Gastroesophageal sphincter (tissue), 4 donors: Measurements from ENCODE around the gene VDAC1. TPM values are rescaled to one million over a fixed set of nuclear protein-coding genes. Genes with fewer than 3 reads are reported as not detected.

Experiments used
- ATAC-seq: fragments of 150-250 bp; one replicate; pipeline ENCODE4 v1.9.1; 2016; ENCODE audit warnings: mild to moderate bottlenecking, moderate library complexity
- H3K27ac ChIP-seq, 4 donors: fragments of 200-600 bp; sonication (generic) in 3 of 4; 1 replicate in 3 of 4; 2 replicates in 1 of 4; pipeline ENCODE4 v1.5.1; 2016 to 2019
- H3K27me3 ChIP-seq: fragments of 200-600 bp; sonication (generic); one replicate; pipeline ENCODE4 v1.5.1; 2019
- H3K36me3 ChIP-seq, 2 donors: fragments of 200-600 bp; sonication (generic); one replicate each; pipeline ENCODE4 v1.5.1; 2019; ENCODE audit warnings: control low read depth in 1 of 2
- H3K4me1 ChIP-seq, 3 donors: fragments of 200-600 bp; sonication (generic); 1 replicate in 2 of 3; 2 replicates in 1 of 3; pipeline ENCODE4 v1.5.1; 2016 to 2019; ENCODE audit warnings: control low read depth in 2 of 3
- H3K4me3 ChIP-seq, 2 donors: fragments of 200-600 bp; sonication (generic); one replicate each; pipeline ENCODE4 v1.5.1; 2019; ENCODE audit warnings: mild to moderate bottlenecking in 1 of 2, moderate library complexity in 1 of 2
- H3K9me3 ChIP-seq, 3 donors: fragments of 200-600 bp; sonication (generic); one replicate each; pipeline ENCODE4 v1.5.1; 2017 to 2019; ENCODE audit warnings: control low read depth in 2 of 3
- CTCF ChIP-seq, 4 experiments: fragments of 200-600 bp in 2 of 4; fragments of 450-650 bp in 2 of 4; sonication (generic) in 1 of 4; IDR thresholded peaks; one replicate each; pipeline ENCODE4 v1.5.1; 2017 to 2019; ENCODE audit warnings: antibody characterized with exemption in 4 of 4, mild to moderate bottlenecking in 2 of 4, moderate library complexity in 2 of 4
- EP300 ChIP-seq: sonication (generic); formaldehyde crosslinking; IDR thresholded peaks from one replicate; pipeline ENCODE4 v1.6.1; 2017; ENCODE audit warnings: antibody characterized with exemption, mild to moderate bottlenecking
- POLR2A ChIP-seq, 2 donors: fragments of 450-650 bp; IDR thresholded peaks; one replicate each; pipeline ENCODE4 v1.6.1; 2017; ENCODE audit warnings: antibody characterized with exemption in 2 of 2, mild to moderate bottlenecking in 2 of 2, moderate library complexity in 1 of 2
- POLR2AphosphoS5 ChIP-seq: sonication (generic); formaldehyde crosslinking; IDR thresholded peaks from one replicate; pipeline ENCODE4 v1.6.1; 2017; ENCODE audit warnings: antibody characterized with exemption
- WGBS, 2 donors: methylation state at CpG; one replicate each; pipeline ENCODE4 v1.1.5; 2018; ENCODE audit warnings: low coverage in 1 of 2; 5-methylcytosine and 5-hydroxymethylcytosine counted together
- total RNA-seq, 4 donors: library from RNA; depleted of rRNA; stranded (reverse); fragments of >200 nt; gene quantifications; one replicate each; pipeline ENCODE4 v1.1.0, GENCODE V29; 2016

The VDAC1 gene
- total RNA-seq, 4 donors from 2014 or later = 112 to 157 (median 131) TPM

DNA sequence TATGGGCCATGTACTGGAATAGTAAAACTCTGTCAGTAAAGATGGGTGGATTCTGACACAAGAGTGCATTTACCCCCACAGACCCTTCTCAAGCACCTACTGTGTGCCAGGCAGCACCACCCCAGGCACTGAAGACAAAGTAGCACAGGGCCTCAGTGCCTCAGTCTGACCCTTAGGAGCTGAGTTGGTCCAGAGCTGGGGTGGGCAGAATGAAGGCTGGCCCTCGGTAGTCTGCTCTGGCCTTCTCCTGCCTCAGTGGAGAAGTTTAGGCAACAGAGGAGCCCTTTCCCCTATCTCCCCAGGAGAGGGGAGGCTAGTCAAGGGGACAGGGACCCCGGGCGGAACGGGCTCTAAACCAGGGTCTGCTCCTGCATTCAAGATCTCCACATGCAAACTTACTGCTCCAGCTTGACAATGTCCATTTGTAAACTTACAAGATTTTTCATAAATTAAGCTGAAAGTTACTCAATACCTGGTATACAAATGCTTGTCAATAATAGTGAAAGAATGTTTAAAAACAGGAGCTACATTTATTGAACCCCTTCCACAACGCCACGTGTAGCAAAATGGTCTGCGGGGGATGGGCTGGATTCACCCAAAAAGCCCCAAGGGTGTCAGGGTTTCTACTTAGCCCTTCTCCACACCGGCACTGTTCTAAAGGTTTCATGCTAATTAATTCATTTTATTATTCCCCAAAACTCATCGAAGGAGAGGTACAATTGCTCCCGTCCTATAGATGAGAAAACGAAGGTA, 1.5 kb downstream of the VDAC1 start:
- Histone ChIP-seq H3K36me3 (peaks cover 0 to 8% of the 10 kb centered on the region in 2 donors), H3K27me3 (no peaks in the 10 kb centered on the region), H3K9me3 (no peaks in the 10 kb centered on the region), H3K4me1 (peaks cover 8 to 70% (median 37%) of the 10 kb centered on the region in 3 donors), H3K4me3 (peak overlapping the region; percentile 78 to 98), H3K27ac (peak overlapping the region; percentile 95 to 100 (median 99))
- ATAC-seq = no peak
- 3 to 19% methylated on average over 7 of the region's 11 CpGs for WGBS, 2 donors
- TF ChIP-seq EP300 (no peak), POLR2AphosphoS5 (no peak), CTCF (IDR thresholded peaks at IDR 0.05) (no peak), POLR2A (IDR thresholded peaks at IDR 0.05) (no peak)

DNA sequence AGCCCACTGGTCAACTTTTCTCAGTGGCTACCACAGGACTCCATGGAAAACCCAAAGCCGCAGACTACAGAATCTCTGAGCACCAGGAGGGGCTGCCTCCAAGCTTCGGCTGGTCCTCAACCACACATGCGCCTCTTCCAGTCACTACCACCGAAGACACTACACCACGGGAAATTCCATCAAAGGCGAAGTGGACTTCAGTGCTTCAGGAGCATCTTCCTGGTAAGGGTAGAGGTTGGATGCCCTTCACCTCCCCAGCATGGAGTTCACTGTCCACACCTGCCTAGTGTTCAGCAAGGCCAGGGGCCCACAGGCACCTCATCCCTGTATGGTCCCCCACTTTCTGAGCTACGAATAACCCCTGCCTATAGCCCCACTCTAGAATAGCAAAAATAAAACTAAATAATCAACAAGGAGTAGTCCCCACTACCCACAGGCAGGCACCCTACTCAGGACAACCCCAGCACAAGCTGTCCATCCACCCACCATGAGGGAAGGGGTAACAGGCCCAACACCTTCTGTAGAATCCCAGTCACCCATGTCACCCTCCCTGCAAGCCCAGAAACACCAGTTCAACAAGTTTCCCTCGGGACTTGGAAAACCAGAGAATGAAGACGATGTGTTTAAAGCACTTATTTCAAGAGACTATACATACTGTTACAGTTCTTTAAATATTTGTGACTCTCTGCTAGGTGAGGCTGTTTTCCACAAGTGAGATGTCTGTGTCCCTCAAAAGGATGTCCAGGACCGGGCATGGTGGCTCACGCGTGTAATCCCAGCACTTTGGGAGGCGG, 2.6 kb downstream of the VDAC1 start:
- TF ChIP-seq POLR2AphosphoS5 (no peak), POLR2A (IDR thresholded peaks at IDR 0.05) (no peak), EP300 (no peak)
- WGBS, 2 donors = 71 to 82% methylated on average over 4 to 7 of the region's 13 CpGs
- ATAC-seq = no peak
- Histone ChIP-seq H3K4me3 (no peak overlapping the region), H3K36me3 (peaks cover 0 to 8% of the 10 kb centered on the region in 2 donors), H3K9me3 (no peaks in the 10 kb centered on the region), H3K27ac (peak overlapping the region in 3 of 4 donors; percentile 1 to 100 (median 100)), H3K4me1 (peaks cover 8 to 80% (median 37%) of the 10 kb centered on the region in 3 donors), H3K27me3 (no peaks in the 10 kb centered on the region)

- ATAC-seq = no peak
- Histone ChIP-seq H3K9me3 (no peaks in the 10 kb centered on the region), H3K4me1 (peaks cover 8 to 83% (median 39%) of the 10 kb centered on the region in 3 donors), H3K27ac (peak overlapping the region in 1 of 4 donors; percentile 17), H3K36me3 (peaks cover 0 to 8% of the 10 kb centered on the region in 2 donors), H3K27me3 (no peaks in the 10 kb centered on the region), H3K4me3 (no peak overlapping the region)
- TF ChIP-seq POLR2AphosphoS5 (no peak), POLR2A (IDR thresholded peaks at IDR 0.05) (no peak), EP300 (no peak), CTCF (IDR thresholded peaks at IDR 0.05) (no peak)
- 66 to 100% methylated on average over 2 to 4 of the region's 10 CpGs for WGBS, 2 donors
Observed at GRCh38 chr5:134000696-134001453, 3.9 kb downstream of the VDAC1 start.

DNA sequence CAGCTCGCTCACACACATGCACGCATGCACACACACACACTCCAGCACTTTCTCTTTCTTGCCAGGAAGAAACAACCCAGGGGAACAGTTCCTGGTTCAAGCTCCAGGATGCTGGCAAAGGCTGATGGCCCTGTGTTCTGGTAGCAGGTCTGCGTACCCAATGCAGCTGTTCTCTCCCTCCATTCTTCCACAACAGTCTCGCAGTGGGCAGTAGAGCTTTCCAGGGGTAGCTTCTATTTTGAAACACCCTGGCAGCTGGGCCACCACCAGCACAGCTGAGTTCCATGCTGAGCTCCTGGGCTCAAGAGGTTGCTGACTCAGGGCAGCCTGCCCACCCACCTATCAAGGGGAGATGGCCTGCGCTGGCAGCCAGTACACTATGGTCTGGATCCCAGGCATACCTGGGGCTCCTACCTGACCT, 4.7 kb downstream of the VDAC1 start:
- 80 to 100% methylated on average over 3 of the region's 5 CpGs for WGBS, 2 donors
- no peak for ATAC-seq
- H3K36me3 ChIP-seq = peaks cover 0 to 8% of the 10 kb centered on the region in 2 donors
- TF ChIP-seq POLR2AphosphoS5 (no peak), EP300 (no peak), CTCF (IDR thresholded peaks at IDR 0.05) (no peak), POLR2A (IDR thresholded peaks at IDR 0.05) (no peak)
- H3K4me3 ChIP-seq = no peak overlapping the region
- H3K27ac ChIP-seq = peak overlapping the region in 2 of 4 donors; percentile 17 to 30
- H3K27me3 ChIP-seq = no peaks in the 10 kb centered on the region
- H3K9me3 ChIP-seq = no peaks in the 10 kb centered on the region
- H3K4me1 ChIP-seq = peaks cover 8 to 85% (median 43%) of the 10 kb centered on the region in 3 donors

DNA sequence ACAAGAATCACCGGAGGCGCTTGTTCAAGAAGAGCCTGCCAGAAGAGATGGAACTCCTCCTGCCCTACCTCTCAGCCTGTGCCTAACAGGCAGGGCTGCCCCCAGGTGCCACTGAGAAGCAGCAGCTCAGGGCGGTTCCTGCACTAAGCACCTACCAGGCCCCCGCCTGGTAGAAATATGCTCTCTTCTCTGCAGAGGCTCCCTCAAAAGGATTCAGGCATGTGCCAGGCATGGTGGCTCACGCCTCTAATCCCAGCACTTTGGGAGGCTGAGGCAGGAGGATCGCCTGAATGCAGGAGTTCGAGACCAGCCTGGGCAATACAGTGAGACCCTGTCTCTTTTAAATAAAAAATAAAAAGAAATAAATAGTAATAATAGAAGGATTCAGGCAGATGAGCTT, 6.0 kb downstream of the VDAC1 start:
- peaks cover 0 to 8% of the 10 kb centered on the region in 2 donors for H3K36me3 ChIP-seq
- no peak for ATAC-seq
- TF ChIP-seq CTCF (IDR thresholded peaks at IDR 0.05) (no peak), POLR2AphosphoS5 (no peak), EP300 (no peak), POLR2A (IDR thresholded peaks at IDR 0.05) (no peak)
- H3K4me1 ChIP-seq = peaks cover 10 to 98% (median 56%) of the 10 kb centered on the region in 3 donors
- H3K4me3 ChIP-seq = no peak overlapping the region
- WGBS, 2 donors = 100% methylated on average over 1 of the region's 7 CpGs; no CpG with 5 or more reads in 1 of the 2 donors
- no peaks in the 10 kb centered on the region for H3K27me3 ChIP-seq
- H3K27ac ChIP-seq = no peak overlapping the region
- H3K9me3 ChIP-seq = no peaks in the 10 kb centered on the region
